H54 (cell line): ENCODE measurements around the gene LSAMP.

Experiments
- DNase-seq: peaks from one replicate; pipeline ENCODE4 v3.0.0; 2011; ENCODE audit warnings: low spot score, mixed read lengths; ENCODE audit not compliant: insufficient read length
- FAIRE-seq: peaks from 3 replicates; lab custom pipeline; 2011; peaks lifted over from hg19 to GRCh38; lab: Jason Lieb, UNC
- POLR2A ChIP-seq: IDR thresholded peaks from 2 replicates; pipeline ENCODE4 v1.6.1; 2011; ENCODE audit warnings: low read depth, mild to moderate bottlenecking, low read length

The LSAMP gene

DNA sequence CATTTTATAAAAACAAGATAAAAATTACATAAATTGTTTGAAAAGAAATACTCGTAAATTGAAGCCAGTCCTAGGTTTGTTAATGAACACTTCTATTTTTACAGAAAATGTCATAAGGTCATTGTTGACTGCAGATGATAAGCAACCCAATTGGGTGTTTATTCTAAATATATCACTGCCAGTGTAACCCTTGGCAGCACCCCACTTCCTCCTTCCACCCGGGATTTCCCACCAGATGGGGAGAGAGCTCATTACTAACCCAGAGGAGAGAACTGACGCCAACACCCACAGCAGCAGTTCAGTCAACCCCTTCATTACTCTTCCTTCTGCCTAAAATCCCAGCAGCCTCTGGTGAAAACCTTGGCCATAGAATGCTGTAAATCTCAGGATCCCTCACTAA lies 514.4 kb downstream of the LSAMP start:
- no peak for TF ChIP-seq POLR2A
- no peak for DNase-seq
- FAIRE-seq, result no peak

DNA sequence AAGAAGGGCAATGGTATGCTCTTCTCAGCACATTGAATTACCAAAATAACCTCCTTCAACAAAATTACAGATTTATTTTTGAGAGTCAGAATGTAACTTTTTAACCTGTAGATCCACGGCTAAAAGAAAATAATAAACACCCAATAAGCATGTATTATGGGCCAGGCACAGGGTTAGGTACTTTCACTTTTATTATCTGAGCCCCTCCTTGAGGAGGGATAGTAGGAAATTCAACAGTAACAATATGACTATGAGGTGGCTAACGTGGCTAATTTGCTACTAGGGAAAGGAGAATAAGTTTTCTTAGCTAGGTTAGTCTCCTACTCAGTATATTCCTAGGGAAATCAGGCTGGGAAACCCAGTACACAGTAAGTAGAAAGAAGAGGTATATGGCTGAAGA lies 515.1 kb downstream of the LSAMP start:
- DNase-seq (no peak), FAIRE-seq (no peak)
- TF ChIP-seq POLR2A, result no peak

DNA sequence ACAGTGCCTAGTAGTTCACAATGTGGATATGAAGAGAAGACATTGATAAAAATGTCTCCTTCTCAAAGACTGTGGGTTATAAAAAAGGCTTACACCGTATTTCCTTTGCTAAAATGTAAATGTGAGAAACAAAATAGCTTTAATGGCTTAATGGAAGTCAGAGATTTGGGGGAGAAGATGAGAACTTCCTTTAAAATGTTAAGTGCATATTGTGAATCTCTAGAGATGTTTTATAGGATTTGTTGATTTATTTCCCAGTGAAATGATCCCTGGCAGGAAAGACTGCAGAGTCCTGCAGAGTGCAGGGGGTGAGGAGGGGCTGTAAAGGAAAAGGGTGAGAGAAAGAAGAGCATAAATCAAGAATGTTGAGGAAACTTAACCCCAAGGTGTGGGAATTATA lies 516.9 kb downstream of the LSAMP start:
- FAIRE-seq (no peak), DNase-seq (no peak)
- no peak for TF ChIP-seq POLR2A

- no peak for TF ChIP-seq POLR2A
- FAIRE-seq (no peak), DNase-seq (no peak)
Observed at GRCh38 chr3:115927197-115927596, 518.1 kb downstream of the LSAMP start.

DNA sequence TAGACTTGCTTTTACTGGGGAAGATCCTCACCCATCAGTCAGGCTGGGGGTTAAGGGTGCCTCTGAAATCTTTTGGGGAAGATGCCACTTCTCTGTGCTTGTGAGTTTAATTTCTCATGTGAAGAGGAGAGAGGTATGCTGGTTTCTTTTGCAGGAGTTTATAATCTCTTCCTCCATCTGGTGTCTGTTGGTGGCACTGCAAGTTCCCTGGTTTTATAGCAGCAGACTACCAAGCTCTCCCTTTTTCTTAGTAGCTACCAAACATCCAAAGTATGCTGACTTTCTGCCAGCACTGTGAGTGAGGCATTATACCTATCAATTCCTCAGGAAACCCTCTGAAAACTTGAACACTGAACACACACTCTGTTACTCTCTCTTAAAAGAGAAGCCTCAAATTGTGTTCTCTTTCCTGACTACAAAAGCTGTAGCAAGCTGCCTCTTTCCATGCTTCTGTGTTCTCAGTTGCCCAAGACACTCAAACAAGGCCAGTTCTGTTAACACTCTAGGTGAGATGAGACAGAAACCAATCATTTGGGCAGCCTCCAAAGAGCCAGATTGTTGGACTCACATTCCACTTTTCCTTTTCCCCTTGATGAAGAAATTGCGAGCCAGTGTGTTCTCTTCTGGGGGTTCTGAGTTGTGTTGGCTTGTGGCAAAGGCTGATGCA lies 522.5 kb downstream of the LSAMP start:
- no peak for TF ChIP-seq POLR2A
- FAIRE-seq (no peak), DNase-seq (peak; percentile 14)

DNA sequence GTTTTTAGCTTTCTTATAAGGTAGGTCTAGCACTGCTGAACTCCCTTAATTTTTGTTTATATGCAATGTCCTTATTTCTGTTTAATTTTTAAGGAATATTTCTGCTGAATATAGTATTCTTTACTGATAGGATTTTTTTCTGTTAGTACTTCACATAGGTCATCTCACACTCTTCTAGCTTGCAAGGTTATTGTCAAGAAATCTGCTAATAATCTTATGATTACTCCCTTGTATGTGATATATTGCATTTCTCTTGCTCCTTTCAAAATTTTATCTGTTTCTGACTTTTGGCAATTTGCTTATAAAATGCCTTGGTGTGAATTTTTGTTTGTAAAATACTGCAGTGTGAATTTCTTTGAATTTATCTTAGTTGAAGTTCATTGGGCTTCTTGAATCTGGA lies 523.6 kb downstream of the LSAMP start:
- no peak for TF ChIP-seq POLR2A
- no peak for DNase-seq
- FAIRE-seq, result no peak

DNA sequence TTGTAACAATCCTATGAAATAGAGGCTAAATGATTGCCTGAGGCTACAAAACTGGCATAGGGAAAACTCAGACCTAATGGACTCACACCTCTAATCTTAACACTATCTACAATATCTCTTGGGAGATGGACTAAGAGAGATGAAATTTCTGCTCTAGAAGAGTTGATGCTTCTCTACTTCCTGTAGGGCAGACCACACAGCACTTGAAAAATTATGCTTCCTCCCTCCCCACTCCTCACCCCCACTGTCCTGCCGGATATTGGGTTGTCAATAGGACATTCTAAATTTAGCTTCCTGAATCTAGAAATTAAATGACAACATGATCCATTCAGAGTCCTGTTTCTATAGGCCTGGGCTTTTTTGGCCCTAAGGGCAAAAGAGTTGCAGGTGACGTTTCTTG lies 526.4 kb downstream of the LSAMP start:
- no peak for FAIRE-seq
- no peak for TF ChIP-seq POLR2A
- DNase-seq, result no peak

- FAIRE-seq (no peak), DNase-seq (no peak)
- TF ChIP-seq POLR2A, result no peak
Observed at GRCh38 chr3:115916866-115917265, 528.4 kb downstream of the LSAMP start.

- TF ChIP-seq POLR2A, result no peak
- DNase-seq, result no peak
- FAIRE-seq, result no peak
Observed at GRCh38 chr3:115915061-115915460, 530.2 kb downstream of the LSAMP start.

GRCh38 chr3:115913069-115913686 lies 532.1 kb downstream of the LSAMP start:
- peak; percentile 30 for FAIRE-seq
- no peak for TF ChIP-seq POLR2A
- DNase-seq, result no peak

DNA sequence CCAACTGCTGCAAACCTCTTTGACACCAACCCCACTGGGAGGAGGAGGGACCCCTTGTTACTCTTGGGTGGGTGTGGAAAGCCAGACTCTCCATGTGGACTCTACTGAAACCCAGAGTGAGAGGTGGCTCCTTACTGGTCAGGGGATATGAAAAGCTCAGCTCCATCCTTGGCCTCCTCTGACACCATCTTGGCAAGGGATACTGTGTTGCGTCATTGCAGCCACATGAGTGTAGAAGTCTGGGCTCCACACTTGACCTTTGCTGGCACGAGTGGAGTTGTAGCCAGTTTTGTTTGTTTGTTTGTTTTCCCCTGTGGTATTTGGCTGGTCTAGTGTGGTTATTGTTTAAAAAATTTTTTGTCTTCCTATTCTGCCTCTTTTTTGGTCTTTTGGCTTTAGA lies 532.9 kb downstream of the LSAMP start:
- DNase-seq, result no peak
- FAIRE-seq, result no peak
- TF ChIP-seq POLR2A, result no peak

DNA sequence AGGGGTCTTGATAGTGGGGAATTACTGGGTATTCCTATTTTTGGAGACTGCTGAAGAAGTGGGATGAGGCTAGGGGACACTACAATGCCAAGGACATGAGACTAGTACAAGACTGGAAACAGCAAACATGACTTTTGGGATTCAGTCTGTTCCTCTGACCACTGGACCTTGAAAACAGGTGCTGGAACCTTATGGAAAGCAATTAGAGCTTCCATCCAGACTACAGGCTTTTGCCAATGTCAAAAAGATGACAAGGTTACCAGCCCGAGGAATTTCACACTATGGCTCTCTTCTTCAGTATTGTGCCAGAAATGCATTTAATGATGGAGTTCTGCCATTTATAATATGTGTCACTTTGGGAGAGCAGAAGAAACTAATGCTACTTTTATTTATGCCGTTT lies 539.4 kb downstream of the LSAMP start:
- no peak for TF ChIP-seq POLR2A
- DNase-seq, result no peak
- FAIRE-seq, result no peak

DNA sequence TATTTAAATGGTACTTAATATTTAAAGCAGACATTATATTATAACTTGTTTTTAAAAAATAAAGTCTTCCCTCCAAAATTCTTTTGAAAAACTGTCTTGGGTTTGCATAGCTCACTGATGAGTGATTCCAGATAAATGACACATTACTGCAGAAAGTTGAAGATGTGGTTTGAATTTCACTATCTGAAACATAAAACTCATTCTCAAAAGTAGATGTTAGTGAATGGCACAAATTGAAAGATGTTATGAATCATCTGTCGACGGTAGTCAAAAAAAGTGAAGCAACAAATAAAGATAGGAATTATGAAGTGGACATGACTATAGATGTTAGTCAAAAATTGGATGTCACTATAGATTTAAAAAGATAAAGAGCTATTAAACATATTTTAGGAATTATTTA lies 541.4 kb downstream of the LSAMP start:
- FAIRE-seq (no peak), DNase-seq (no peak)

DNA sequence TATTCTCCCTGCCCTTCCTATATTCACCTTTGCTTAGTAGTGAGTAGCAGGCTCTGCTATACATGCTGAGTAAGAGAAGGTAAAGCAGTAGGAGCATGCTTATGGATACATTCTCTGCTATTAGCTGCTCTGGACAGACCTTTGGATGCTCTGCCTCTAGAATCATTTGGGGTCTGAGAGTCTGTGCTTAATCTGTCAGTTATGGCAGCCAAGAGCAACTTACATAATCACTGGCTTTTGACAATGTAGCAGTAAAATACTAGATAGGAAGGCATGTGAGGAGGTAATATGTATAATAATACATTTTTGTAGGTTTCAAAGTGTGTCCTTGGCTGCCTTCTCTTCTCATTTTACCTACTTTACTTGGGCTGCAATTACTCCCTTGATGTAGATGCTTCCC lies 544.3 kb downstream of the LSAMP start:
- DNase-seq (no peak), FAIRE-seq (no peak)
- TF ChIP-seq POLR2A, result no peak

More for the DNA sequence above, 541.4 kb downstream of the LSAMP start:
- TF ChIP-seq POLR2A, result no peak

DNA sequence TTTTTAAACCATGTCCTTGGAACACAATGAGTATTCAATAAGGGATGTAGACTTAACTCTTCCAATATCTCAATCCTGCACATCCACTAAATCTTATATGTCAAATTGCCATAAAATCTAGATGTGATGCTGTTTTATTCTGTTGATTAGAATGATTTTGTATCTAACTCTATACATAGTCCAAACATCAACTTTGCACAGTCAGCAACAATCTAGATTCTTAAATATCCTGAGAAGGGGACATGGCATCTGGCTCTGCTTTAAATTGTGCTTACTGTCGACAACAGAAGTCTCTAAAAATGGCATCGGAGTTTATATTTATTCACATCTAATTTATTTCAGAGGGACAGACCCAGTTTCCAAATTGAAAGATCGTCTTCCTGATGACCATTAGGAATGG lies 545.8 kb downstream of the LSAMP start:
- DNase-seq (no peak), FAIRE-seq (no peak)
- TF ChIP-seq POLR2A, result no peak
